PC-3 (cell line): ENCODE results near the gene SP1. TPM values are rescaled to one million over a fixed set of nuclear protein-coding genes. Genes with fewer than 3 reads are reported as not detected.

Experiments used
- ATAC-seq: fragments of 200-7000 bp; cut with Tn5 transposase; 2 replicates; pipeline ENCODE4 v1.9.1; 2020; ENCODE audit warnings: mild to moderate bottlenecking, moderate library complexity
- BruUV-seq: library from RNA; stranded (reverse); fragments of 400-500 nt; replicated peaks from 2 replicates; lab custom pipeline; 2021; lab: Mats Ljungman, UMichigan
- CTCF ChIA-PET: fragments of 300-600 bp; sonication (Branson Sonifier 250); formaldehyde crosslinking; loops from one replicate; lab custom pipeline; 2022; ENCODE audit warnings: antibody characterized with exemption; lab: Charles Lee
- POLR2A ChIA-PET: fragments of 300-600 bp; sonication (Branson Sonifier 250); formaldehyde crosslinking; loops from one replicate; lab custom pipeline; 2022; ENCODE audit warnings: antibody characterized with exemption; ENCODE audit not compliant: unreplicated experiment; lab: Charles Lee
- DNase-seq: peaks from one replicate; pipeline ENCODE4 v3.0.0-alpha.2; 2015
- H2AFZ ChIP-seq: fragments of 300-600 bp; sonication (generic); 2 replicates; pipeline ENCODE4 v1.6.0; 2016; ENCODE audit warnings: antibody characterized with exemption, low read length
- H3F3A ChIP-seq: fragments of 300-600 bp; sonication (generic); one replicate; pipeline ENCODE4 v1.6.0; 2017; ENCODE audit warnings: antibody characterized with exemption, low read length, control low read depth, mild to moderate bottlenecking; ENCODE audit not compliant: unreplicated experiment
- H3K27ac ChIP-seq: fragments of 300-600 bp; sonication (generic); 2 replicates; pipeline ENCODE4 v1.5.1; 2016; ENCODE audit warnings: mild to moderate bottlenecking, low read length
- H3K27me3 ChIP-seq: fragments of 300-600 bp; sonication (generic); 2 replicates; pipeline ENCODE4 v1.6.1; 2016; ENCODE audit warnings: low read length, mixed read lengths
- H3K36me3 ChIP-seq: fragments of 300-600 bp; sonication (generic); 2 replicates; pipeline ENCODE4 v1.6.1; 2016; ENCODE audit warnings: low read depth, mixed run types, low read length, mixed read lengths
- H3K4me1 ChIP-seq: fragments of 300-600 bp; sonication (generic); 2 replicates; pipeline ENCODE4 v1.5.1; 2016; ENCODE audit warnings: low read length; ENCODE audit not compliant: insufficient read depth
- H3K4me2 ChIP-seq: fragments of 300-600 bp; sonication (generic); 2 replicates; pipeline ENCODE4 v1.6.0; 2016; ENCODE audit warnings: low read length
- H3K4me3 ChIP-seq: fragments of 300-600 bp; sonication (generic); 2 replicates; pipeline ENCODE4 v1.5.1; 2016; ENCODE audit warnings: mild to moderate bottlenecking, low read length, mixed read lengths
- H3K79me2 ChIP-seq: fragments of 300-600 bp; sonication (generic); 2 replicates; pipeline ENCODE4 v1.6.1; 2017; ENCODE audit warnings: low read length, mixed read lengths
- H3K9ac ChIP-seq: fragments of 300-600 bp; sonication (generic); 2 replicates; pipeline ENCODE4 v1.6.0; 2016; ENCODE audit warnings: mild to moderate bottlenecking, low read length
- H3K9me2 ChIP-seq: fragments of 300-600 bp; sonication (generic); replicated peaks from 2 replicates; pipeline ENCODE4 v1.6.1; 2016; ENCODE audit warnings: mixed run types, low read length, mixed read lengths
- H3K9me3 ChIP-seq: fragments of 300-600 bp; sonication (generic); 2 replicates; pipeline ENCODE4 v1.6.1; 2016; ENCODE audit warnings: low read length, mixed read lengths
- H4K20me1 ChIP-seq: fragments of 300-600 bp; sonication (generic); 2 replicates; pipeline ENCODE4 v1.6.1; 2016; ENCODE audit warnings: low read length, mixed read lengths
- CTCF ChIP-seq: fragments of 300-600 bp; sonication (generic); conservative IDR thresholded peaks from 2 replicates; pipeline ENCODE4 v1.5.1; 2017; ENCODE audit warnings: antibody characterized with exemption, low read depth, mild to moderate bottlenecking, low read length
- EZH2 ChIP-seq: fragments of 300-600 bp; sonication (generic); IDR thresholded peaks from one replicate; pipeline ENCODE4 v1.6.1; 2017; ENCODE audit warnings: antibody characterized with exemption, mild to moderate bottlenecking, low read length; ENCODE audit not compliant: unreplicated experiment
- EZH2phosphoT487 ChIP-seq: fragments of 300-600 bp; sonication (generic); IDR thresholded peaks from 2 replicates; pipeline ENCODE4 v1.6.1; 2018; ENCODE audit warnings: mild to moderate bottlenecking, antibody characterized with exemption, low read length, borderline replicate concordance
- intact Hi-C: fragments of 100-400 bp; cut with micrococcal nuclease; formaldehyde crosslinking; loops from 2 replicates; pipeline ENCODE4 v1.9.0; 2023
- total RNA-seq: library from RNA; depleted of rRNA; stranded (reverse); fragments of >200 nt; gene quantifications from 2 replicates; pipeline ENCODE4 v1.2.3, GENCODE V29; 2014

Gene SP1
- total RNA-seq, 1 experiment from 2014 or later: 49.7 TPM

GRCh38 chr12:53425515-53426150 lies 45.7 kb downstream of the SP1 start:
- H4K20me1 ChIP-seq: no peaks in the 10 kb centered on the region
- H3K9me2 ChIP-seq: no peaks in the 10 kb centered on the region
- H3K4me3 ChIP-seq: no peak overlapping the region
- intact Hi-C loops: no loop called here
- CTCF ChIA-PET: no interaction called here
- no peaks in the 10 kb centered on the region for H3K27me3 ChIP-seq
- TF ChIP-seq EZH2phosphoT487 (no peak), CTCF (no peak), EZH2 (no peak)
- no peaks in the 10 kb centered on the region for H3K9me3 ChIP-seq
- POLR2A ChIA-PET: no interaction called here
- no peak overlapping the region for H3K4me2 ChIP-seq
- no peaks in the 10 kb centered on the region for H3K79me2 ChIP-seq
- H3F3A ChIP-seq: peaks cover 14% of the 10 kb centered on the region
- no peaks in the 10 kb centered on the region for H3K36me3 ChIP-seq
- no peak overlapping the region for H2AFZ ChIP-seq
- no TSS peak for BruUV-seq
- no peak overlapping the region for H3K9ac ChIP-seq
- no peak overlapping the region for H3K27ac ChIP-seq
- DNase-seq (no peak), ATAC-seq (no peak)
- peaks cover 39% of the 10 kb centered on the region for H3K4me1 ChIP-seq

GRCh38 chr12:53427905-53428594 lies 48.1 kb downstream of the SP1 start:
- no peaks in the 10 kb centered on the region for H3K9me3 ChIP-seq
- peak overlapping the region; percentile 23; the same call in 1 of the 2 replicates for H3K4me3 ChIP-seq
- peaks cover 14% of the 10 kb centered on the region for H3F3A ChIP-seq
- peaks cover 44% of the 10 kb centered on the region for H3K4me1 ChIP-seq
- peak overlapping the region; percentile 36; the same call in 1 of the 2 replicates for H2AFZ ChIP-seq
- no peaks in the 10 kb centered on the region for H3K36me3 ChIP-seq
- peak overlapping the region; percentile 50 for H3K9ac ChIP-seq
- no peaks in the 10 kb centered on the region for H3K27me3 ChIP-seq
- DNase-seq: peak; percentile 97
- H3K9me2 ChIP-seq: no peaks in the 10 kb centered on the region
- TF ChIP-seq CTCF (no peak), EZH2phosphoT487 (no peak), EZH2 (no peak)
- H3K4me2 ChIP-seq: peak overlapping the region; percentile 72
- ATAC-seq: peak; percentile 95
- intact Hi-C loops: loop anchor here (1.0 kb wide), 1 partner anchor 24 kb away; the partner anchor contains the start of gene PCBP2
- ChIA-PET POLR2A (interaction anchor here (0.6 to 1.4 kb wide), 5 partner anchors 8 to 76 kb away, joined by 3 to 6 read pairs (median 4); no protein-coding TSS in a partner anchor), CTCF (interaction anchor here (0.5 to 1.6 kb wide), 5 partner anchors 11 to 107 kb away, joined by 3 to 7 read pairs (median 4); partner anchors contain the start of gene AAAS)
- H4K20me1 ChIP-seq: no peaks in the 10 kb centered on the region
- H3K27ac ChIP-seq: peak overlapping the region; percentile 90
- H3K79me2 ChIP-seq: no peaks in the 10 kb centered on the region
- BruUV-seq: no TSS peak
